GM21360 (cell line): ENCODE measurements around the gene IPO11.
"Not testable (repeated sequence)": the region's sequence is repeated elsewhere in the genome, so short reads cannot be mapped to it uniquely, and the experiment has no call there.

ENCODE experiments used
- ATAC-seq: cut with Tn5 transposase; IDR thresholded peaks from one replicate; pipeline ENCODE4 v1.9.1; 2021; ENCODE audit warnings: mild to moderate bottlenecking, moderate library complexity; ENCODE audit not compliant: unreplicated experiment

IPO11 gene

DNA sequence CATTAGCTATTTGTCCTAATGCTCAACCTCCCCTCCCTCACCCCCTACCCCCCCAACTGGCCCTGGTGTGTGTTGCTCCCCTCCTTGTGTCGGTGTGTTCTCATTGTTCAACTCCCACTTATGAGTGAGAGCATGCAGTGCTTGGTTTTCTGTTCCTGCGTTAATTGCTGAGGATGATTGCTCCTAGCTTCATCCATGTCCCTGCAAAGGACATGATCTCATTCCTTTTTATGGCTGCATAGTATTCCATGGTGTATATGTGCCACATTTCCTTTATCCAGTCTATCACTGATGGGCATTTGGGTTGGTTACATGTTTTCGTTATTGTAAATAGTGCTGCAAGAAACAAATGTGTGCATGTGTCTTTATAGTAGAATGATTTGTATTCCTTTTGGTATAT is 153.2 kb downstream of the IPO11 start:
- ATAC-seq: not testable (repeated sequence)

DNA sequence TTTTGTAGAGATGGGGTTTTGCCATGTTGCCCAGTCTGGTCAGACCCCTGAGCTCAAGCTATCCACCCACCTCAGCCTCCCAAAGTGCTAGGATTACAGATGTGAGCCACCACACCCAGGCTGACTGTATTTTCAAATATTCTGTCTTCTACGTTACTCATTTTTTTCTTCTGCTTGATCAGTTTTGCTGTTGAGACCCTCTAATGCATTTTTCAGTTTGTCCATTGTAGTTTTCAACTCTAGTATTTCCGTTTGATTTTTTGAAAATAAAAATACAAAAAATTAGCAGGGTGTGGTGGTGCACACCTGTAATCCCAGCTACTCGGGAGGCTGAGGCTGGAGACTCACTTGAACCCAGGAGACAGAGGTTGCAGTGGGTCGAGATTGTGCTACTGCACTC is 155.6 kb downstream of the IPO11 start:
- ATAC-seq: no peak

DNA sequence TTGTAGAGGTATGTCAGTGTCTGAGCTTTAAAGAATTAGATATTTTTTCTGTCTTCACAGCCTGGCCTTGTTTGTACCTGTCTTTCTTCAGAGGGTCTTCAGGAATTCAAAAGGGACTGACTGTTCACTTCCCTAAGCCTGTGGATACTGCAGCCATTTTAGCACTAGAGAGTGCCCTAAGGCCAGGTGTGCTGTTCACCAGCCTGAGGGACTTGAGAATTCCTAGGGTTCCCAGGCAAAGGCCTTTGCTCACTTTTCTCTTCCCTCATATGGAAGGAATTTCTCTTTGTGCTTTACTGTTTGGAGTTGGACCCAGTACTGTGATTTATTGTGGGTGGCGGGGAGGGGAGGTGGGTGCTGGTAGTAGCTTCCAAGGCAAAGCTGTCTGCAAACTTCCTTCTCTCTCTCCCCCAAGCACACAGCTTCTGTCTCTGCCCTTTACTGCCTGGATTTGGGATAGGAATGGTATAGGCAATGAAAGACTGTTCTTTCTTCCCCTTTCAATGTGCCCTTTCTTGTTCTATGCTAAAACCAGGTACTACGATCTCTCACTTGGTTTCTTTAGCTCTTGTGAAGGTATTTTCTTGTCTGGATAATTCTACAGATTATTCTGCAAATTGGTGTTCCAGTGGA is 156.4 kb downstream of the IPO11 start:
- ATAC-seq: no peak

DNA sequence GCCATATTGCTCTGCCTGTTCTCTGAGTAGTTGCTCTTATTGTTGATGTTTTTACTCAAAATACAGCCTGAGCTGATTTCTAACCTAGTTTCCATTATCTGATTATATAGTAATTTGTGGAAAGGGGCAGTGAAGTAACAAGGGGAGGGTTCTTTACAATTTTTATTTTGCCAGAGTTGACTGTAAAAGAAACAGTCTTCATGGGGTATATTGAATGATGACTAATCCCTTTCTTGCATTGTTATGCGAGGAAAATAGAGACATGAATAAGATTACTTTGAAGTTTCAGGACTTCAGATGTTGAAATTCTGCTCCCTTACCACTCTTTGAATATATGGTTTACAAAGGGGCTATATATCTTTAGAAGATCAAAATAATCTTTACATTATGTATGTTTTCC is 156.9 kb downstream of the IPO11 start:
- ATAC-seq: no peak

DNA sequence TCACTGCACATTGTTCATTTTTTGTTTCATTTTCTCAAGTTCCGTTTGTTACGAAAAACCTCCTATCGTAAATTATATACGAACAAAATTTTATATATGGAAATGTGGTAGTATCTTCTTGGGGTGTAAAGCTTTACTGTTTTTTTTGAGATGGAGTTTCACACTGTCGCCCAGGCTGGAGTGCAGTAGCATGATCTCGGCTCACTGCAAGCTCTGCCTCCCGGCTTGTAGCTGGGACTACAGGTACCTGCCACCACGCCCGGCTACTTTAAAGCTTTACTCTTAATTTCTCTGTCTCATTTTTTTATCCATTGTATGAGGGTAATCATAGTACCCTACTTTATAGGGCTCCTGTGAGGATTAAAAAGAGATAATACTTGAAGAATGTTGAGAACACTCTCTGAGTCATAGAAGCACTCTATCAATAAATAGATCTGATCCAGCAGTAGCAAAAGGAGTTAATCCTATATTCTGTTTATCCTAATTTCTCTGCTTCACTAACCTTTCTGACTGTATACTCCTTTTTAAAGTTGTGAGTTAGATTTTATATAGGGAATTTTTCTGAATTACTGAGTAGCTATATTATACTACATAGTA is 160.5 kb downstream of the IPO11 start:
- ATAC-seq: no peak

DNA sequence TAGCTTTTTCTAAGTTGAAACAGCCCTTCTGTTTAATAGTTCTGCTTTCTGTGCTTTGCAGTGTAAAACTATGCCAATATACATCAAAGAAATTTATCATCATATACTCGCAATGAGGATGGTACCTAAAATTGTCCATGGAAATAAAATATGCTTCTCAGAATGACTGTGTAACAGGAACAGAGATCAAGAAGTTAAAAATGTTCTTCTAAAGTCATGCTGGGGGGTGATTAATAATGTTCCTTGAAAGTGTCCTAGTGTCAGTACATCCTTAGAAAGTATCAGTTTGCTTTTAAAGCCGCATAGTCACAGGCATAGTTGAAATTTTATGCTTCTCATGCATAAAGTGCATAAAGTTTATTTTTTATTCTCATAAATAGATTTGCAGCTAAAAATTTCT is 162.0 kb downstream of the IPO11 start:
- ATAC-seq: peak; percentile 70

DNA sequence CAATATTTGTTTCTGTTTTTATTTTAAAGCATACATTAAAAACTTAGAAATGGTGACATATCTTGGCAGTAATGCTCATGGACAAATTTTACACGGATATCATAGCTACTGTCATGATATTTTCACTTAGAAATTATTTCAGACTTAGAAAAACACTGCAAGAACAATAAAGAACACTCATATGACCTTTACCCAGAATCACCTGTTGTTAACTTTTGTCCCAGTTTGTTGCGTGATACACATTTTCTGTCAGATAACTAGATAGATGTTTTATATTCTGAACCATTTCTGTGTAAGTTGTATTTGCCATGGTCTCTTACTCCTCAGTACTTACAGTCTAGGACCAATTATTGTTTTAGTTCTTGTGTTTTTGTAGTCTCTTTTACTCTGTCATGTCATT is 162.5 kb downstream of the IPO11 start:
- no peak for ATAC-seq

DNA sequence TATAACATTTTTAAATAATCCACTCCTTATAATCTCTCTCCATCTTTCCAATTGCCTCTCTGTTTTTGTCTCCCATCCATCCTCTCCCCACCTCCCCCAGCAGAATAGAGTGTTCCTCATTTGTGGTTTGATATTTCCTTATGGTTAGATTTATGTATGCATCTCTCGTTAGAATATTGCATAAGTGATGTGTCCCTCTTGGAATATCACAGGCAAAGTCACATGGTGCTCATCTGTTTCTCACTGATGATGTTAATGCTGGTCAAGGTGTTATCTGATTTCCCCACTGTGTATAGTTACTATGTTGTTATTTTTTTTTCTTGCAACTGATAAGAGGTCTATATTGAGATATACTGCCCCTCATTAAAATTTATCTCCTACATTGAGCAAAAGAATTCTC is 162.9 kb downstream of the IPO11 start:
- no peak for ATAC-seq

DNA sequence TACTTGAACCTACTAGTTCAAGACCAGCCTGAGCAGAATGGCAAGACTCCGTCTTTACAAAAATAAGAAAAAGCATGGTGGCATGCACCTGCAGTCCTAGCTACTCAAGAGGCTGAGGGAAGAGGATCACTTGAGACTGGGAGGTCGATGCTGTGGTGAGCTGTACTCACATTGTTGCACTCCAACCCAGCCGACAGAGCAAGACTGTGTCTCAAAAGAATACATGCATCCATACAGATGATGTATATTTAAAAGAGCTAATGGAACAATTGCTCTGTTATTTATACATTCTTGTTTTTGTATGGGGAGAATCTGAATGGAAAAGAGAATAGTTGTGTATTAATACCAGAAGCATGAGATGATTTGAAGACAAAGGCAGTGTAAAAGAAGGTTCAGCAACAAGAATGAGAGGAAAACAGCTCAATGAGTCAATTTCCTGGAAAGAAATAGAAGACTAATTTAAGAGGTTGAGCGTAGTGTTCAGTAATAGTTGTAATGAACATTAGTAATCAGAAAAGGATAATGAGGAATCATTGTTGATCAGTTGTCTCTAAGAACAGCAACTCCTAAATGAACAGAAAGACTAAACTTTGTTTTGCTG is 164.1 kb downstream of the IPO11 start:
- no peak for ATAC-seq

DNA sequence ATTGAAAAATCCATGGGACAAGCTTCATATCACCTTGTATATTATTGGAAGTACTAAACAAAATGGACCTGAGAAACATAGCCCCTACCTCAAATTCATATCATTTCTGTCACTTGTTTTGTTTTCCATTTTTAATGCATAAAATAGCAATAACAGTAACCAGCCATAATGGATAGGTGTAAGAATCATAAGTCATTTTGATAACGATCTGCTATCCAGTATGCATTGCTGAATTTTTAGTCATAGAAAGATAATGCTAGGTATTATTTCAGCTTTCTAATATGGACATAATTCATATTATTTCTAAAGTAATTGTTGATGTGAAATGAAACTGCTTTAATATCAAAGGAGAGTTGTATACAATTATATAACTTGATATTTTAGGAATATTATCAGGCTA is 164.9 kb downstream of the IPO11 start:
- ATAC-seq: no peak

DNA sequence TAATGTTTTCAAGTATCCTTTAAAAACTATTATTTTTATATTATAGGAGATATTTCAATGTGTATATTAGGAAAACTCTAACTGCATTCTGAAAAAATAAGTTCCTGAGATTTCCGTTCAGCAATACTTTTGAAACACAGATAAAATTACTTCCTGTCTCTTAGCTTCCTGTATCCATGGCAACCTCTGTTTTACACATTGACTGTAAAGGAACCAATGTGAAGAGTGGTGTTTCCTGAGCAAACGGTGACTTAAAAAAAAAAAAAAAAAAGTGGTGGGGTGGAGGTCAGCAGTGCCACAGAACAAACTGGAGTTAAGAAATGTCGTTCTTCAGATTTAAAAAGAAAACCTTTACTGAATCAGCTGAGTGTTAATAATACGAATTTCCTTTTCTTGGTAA is 166.0 kb downstream of the IPO11 start, which contains the start of gene LRRC70:
TSS of gene LRRC70 (plus strand) at position 280 of the 400 bp plus-strand sequence. CDS start 620 bp downstream, outside the sequence.
- ATAC-seq: peak; percentile 70

DNA sequence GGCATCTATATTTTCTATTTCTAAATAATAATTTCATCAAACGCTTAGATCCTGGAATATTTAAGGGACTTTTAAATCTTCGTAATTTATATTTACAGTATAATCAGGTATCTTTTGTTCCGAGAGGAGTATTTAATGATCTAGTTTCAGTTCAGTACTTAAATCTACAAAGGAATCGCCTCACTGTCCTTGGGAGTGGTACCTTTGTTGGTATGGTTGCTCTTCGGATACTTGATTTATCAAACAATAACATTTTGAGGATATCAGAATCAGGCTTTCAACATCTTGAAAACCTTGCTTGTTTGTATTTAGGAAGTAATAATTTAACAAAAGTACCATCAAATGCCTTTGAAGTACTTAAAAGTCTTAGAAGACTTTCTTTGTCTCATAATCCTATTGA is 167.2 kb downstream of the IPO11 start:
- no peak for ATAC-seq

DNA sequence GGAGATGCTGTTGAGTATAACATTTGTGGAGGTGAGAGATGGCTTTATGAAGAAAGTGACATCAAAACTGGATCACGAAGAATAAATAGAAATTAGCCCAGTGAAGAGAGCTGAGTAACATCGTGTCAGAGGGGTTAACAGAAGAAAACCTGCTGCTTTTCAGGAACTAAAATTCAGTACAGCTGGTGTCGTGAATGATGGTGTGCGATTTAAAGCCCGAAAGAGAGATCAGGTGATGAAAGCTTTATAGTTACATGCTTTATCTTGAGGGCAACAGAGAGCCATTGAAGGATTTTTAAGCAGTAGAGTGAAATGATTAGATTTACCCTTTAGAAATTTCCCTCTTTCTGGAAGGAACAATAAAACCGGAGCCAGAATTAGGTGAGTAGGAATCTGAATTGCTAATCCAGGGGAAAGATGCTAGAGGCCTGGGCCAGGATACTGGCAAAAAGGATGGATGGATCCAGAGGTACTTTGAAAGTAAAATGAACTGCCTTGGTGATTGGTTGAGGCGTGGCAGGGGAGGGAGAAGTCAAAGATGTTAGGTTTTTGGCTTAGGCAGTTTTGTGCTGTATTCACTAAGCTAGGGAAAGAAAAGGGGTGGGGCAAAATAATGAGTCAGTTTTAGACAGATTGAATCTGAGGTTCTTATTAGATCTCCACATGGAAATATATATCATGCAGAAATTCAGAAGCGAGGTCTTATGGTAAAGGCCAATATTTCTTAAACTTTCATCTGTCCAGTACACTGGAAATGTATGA is 169.5 kb downstream of the IPO11 start:
- no peak for ATAC-seq

DNA sequence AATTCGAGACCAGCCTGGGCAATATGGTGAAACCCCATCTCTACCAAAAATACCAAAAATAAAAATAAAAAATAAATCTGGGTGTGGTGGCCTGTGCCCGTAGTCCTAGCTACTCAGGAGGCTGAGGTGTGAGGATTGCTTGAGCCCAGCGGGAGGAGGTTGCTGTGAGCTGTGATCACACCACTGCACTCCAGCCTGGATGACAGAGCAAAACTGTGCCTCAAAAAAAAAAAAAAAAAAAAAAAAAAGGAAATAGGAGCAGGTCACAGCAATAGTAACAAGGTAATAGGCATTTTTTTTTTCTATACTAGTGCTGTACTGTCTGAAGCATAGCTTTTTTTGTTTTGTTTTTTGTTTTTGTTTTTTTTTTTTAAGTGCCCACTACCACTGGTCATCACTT is 171.8 kb downstream of the IPO11 start:
- no peak for ATAC-seq

DNA sequence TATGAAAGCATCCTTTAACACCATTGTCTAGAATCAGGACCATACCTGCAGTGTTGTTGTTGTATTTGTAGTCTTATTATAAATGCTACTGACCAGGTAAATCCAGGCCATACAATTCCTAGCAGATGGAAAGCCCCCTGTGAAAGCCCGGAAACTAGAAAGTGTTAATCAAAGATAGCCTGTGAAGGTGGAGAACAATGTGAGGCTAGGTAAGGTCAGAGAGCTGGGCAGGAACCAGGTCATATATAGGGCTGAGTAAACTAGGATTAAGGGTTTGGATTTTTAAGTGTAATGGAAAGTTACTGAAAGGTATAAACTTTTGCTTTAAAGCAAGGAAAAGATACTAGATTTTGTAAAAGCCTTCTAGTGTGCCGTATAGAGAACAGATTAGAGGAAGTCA is 172.7 kb downstream of the IPO11 start:
- ATAC-seq: no peak

DNA sequence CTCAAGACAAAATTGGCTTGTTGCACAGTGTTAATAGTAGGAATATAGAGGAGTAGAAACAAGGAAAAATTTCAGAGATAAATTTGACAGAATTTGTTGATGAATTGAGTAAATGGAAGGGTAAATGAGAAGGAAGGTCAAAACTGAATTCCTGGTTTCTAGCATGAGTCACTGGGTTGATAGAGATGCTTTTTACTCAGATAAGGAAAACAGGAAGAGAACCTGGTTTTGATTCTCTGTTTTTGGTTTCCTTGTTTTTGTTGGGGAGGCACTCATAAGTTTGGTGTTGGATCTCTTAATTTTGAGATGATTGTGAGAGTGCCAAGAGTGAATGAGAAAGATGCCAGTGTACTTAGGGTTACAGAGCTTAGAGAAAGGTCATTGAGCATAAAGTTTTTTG is 173.2 kb downstream of the IPO11 start:
- ATAC-seq: no peak

DNA sequence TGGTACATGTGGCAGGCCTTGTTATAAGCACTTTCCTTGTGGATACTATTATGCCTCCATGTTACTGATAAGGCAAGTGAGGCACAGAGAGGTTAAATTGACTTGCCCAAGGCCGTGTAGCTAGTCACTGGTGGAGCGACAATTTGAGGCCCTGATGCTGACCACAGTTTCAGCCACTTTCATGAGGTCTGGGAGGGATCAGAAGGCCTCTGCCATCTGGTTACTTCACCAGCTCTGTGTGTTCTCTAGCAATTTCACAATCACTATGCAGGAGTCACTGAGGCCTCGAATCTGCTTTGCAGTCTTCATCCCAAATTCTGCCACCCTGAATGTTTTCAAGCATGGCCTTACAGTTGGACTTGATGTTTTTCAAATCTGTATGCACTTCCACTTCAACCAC is 175.2 kb downstream of the IPO11 start:
- ATAC-seq: no peak

DNA sequence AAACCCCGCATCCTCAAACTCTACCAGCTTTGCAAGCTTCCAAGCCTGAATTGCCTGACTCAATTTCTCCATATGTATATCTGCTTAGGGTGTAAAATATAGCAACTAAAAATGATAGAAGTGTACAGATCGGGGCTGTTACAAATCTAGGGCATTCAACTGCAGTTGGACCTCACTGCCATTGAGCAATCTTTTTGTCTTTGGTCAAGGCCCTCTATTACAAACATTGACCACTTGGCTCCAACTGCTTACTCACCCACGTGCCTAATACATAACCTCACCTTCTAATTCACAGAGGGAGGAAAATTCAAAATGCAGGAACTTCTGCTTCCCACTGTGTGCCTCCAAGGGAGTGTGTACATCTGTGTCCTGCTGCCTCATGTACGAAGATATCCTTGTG is 176.1 kb downstream of the IPO11 start:
- no peak for ATAC-seq

DNA sequence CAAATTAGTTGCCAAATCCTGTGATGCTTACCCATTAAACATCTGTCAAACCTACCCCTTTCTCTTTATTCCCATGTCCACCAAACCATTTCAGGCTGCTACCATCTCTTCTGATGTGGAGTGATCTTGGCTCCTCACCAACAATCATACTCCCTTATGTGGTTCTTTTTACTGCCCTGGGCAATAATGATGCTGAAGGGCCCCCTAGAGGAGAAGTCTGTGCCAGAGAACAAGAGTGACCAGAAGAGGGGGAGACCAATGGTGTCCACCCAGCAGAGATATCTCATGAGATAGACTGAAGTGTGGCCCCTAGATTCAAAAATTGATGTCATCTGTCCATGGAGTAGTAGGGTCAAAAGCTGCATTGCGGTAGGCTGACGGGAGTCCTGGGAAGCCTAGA is 176.9 kb downstream of the IPO11 start:
- ATAC-seq: no peak

DNA sequence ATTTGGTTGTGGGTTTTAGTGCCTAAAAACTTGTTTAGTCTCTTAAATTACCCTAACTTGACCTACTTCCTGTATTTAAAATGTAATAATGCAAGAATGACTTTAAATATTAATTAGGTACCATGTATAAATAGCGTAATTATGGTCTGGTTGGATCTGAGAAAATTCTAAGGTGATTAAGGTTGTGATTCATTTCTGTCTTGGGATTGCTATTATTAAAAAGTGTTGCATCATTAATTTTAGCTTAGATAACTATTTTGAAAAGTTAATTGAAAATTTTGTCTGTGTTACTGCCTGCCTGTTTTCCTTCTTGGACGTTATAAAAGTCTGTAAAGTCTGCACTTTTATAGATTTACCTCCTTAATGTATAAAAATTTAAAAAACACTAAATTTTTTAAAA is 177.8 kb downstream of the IPO11 start:
- ATAC-seq: no peak

DNA sequence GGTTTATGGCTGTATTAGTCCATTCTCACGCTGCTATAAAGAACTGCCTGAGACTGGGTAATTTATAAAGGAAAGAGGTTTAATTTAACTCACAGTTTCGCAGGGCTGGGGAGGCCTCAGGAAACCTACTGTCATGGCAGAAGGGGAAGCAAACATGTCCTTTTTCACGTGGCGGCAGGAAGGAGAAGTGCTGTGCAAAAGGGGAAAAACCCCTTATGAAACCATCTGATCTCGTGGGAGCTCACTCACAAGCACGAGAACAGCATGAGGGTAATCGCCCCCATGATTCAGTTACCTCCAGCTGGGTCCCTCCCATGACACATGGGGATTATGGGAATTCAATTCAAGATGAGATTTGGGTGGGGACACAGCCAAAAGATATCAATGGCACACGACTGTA is 180.0 kb downstream of the IPO11 start:
- ATAC-seq: no peak

DNA sequence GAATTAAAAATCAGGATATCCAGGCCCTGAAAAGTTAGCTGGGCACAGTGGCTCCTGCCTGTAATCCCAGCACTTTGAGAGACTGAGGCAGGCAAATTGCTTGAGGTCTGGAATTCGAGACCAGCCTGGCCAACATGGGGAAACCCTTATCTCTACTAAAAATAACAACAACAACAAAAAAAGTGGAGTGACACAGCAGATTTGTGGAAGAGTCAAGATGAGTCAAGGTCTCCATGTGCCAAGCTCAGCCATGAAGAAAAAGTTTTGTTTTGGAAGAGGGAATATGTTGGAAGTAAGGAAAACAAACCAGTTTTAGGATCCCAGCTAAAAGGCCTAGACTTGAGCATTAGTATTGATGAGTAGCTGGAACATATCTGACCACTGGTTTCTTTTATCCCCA is 180.8 kb downstream of the IPO11 start:
- no peak for ATAC-seq
